Endothelial cell of umbilical vein (primary cell): ENCODE measurements around the gene ADA. TPM values are rescaled to one million over a fixed set of nuclear protein-coding genes. Genes with fewer than 3 reads are reported as not detected.

Experiments used
- BruUV-seq: library from RNA; stranded (reverse); fragments of 400-500 nt; replicated peaks from 2 replicates; lab custom pipeline; 2021; lab: Mats Ljungman, UMichigan
- CTCF ChIA-PET: fragments of 300-600, 350-600 bp; sonication (Branson Sonifier 250); formaldehyde crosslinking; loops from one replicate; lab custom pipeline; 2021; ENCODE audit warnings: antibody characterized with exemption, inconsistent platforms; lab: Charles Lee
- POLR2A ChIA-PET: fragments of 300-600, 350-600 bp; sonication (Branson Sonifier 250); formaldehyde crosslinking; loops from one replicate; lab custom pipeline; 2021; ENCODE audit warnings: antibody characterized with exemption, inconsistent platforms; lab: Charles Lee
- DNase-seq: peaks from one replicate; pipeline ENCODE4 v3.0.0-alpha.2; 2011; ENCODE audit warnings: low read depth, low spot score
- FAIRE-seq: peaks from 2 replicates; lab custom pipeline; 2011; peaks lifted over from hg19 to GRCh38; lab: Jason Lieb, UNC
- H2AFZ ChIP-seq: 2 replicates; pipeline ENCODE4 v1.6.0; 2012; ENCODE audit warnings: low read depth, low read length, control low read depth, inconsistent platforms
- H3K27ac ChIP-seq: 2 replicates; pipeline ENCODE4 v1.5.1; 2011; ENCODE audit warnings: low read depth, mild to moderate bottlenecking, control low read depth, low read length, moderate library complexity; ENCODE audit not compliant: insufficient read depth
- H3K27me3 ChIP-seq, 2 experiments: 2 replicates each; pipeline versions ENCODE4 v1.6.0 to v1.6.1; 2011; ENCODE audit warnings: low read length in 2 of 2, mixed read lengths in 1 of 2; ENCODE audit not compliant: control insufficient read depth in 2 of 2, insufficient read depth in 2 of 2
- H3K36me3 ChIP-seq, 2 experiments: 2 replicates in 1 of 2; 3 replicates in 1 of 2; pipeline ENCODE4 v1.5.1; 2011; ENCODE audit warnings: low read length in 2 of 2, mild to moderate bottlenecking in 1 of 2, moderate library complexity in 1 of 2; ENCODE audit not compliant: control insufficient read depth in 2 of 2, insufficient read depth in 2 of 2; ENCODE audit errors: extremely low read depth in 1 of 2
- H3K4me1 ChIP-seq: 3 replicates; pipeline ENCODE4 v1.5.1; 2011; ENCODE audit warnings: mild to moderate bottlenecking, low read length; ENCODE audit not compliant: control insufficient read depth, insufficient read depth; ENCODE audit errors: extremely low read depth
- H3K4me2 ChIP-seq: 2 replicates; pipeline ENCODE4 v1.6.1; 2011; ENCODE audit warnings: low read length, control low read depth, mixed read lengths; ENCODE audit not compliant: insufficient read depth
- H3K4me3 ChIP-seq, 3 experiments: fragments of 200-600 bp in 1 of 3; sonication (generic), shearing (Covaris generic) in 1 of 3; replicated peaks in 1 of 3; 2 replicates each; pipeline ENCODE4 v1.5.1; 2011 to 2016; ENCODE audit warnings: control low read depth in 3 of 3, low read length in 3 of 3, mild to moderate bottlenecking in 2 of 3, inconsistent platforms in 1 of 3, low read depth in 1 of 3, moderate library complexity in 1 of 3; ENCODE audit not compliant: insufficient read depth in 1 of 3
- H3K79me2 ChIP-seq: 2 replicates; pipeline ENCODE4 v1.6.0; 2012; ENCODE audit warnings: low read length, inconsistent platforms; ENCODE audit not compliant: control insufficient read depth, insufficient read depth
- H3K9ac ChIP-seq: replicated peaks from 2 replicates; pipeline ENCODE3; 2011; ENCODE audit warnings: low read length, control low read depth; ENCODE audit not compliant: insufficient read depth; ENCODE audit errors: extremely low read depth
- H3K9me1 ChIP-seq: replicated peaks from 3 replicates; pipeline ENCODE4 v1.6.0; 2011; ENCODE audit warnings: mild to moderate bottlenecking, low read length; ENCODE audit not compliant: control insufficient read depth, insufficient read depth; ENCODE audit errors: extremely low read depth
- H3K9me3 ChIP-seq: replicated peaks from 2 replicates; pipeline ENCODE4 v1.5.1; 2012; ENCODE audit warnings: low read length, inconsistent platforms; ENCODE audit not compliant: control insufficient read depth, insufficient read depth
- H4K20me1 ChIP-seq: replicated peaks from 2 replicates; pipeline ENCODE3; 2011; ENCODE audit warnings: mild to moderate bottlenecking, low read length; ENCODE audit not compliant: control insufficient read depth, insufficient read depth; ENCODE audit errors: extremely low read depth
- EZH2 ChIP-seq: IDR thresholded peaks from 2 replicates; pipeline ENCODE4 v1.6.1; 2012; ENCODE audit warnings: borderline replicate concordance, low read depth, mild to moderate bottlenecking, moderate library complexity, low read length, inconsistent platforms; ENCODE audit not compliant: severe bottlenecking
- FOS ChIP-seq: IDR thresholded peaks from 2 replicates; pipeline ENCODE4 v1.6.1; 2011; ENCODE audit warnings: mild to moderate bottlenecking, low read length, moderate library complexity, borderline replicate concordance; ENCODE audit not compliant: insufficient read depth
- GATA2 ChIP-seq: IDR thresholded peaks from 2 replicates; pipeline ENCODE4 v1.7.0; 2011; ENCODE audit warnings: low read depth, mild to moderate bottlenecking, moderate library complexity, mixed read lengths, low read length; ENCODE audit not compliant: insufficient read length, insufficient read depth
- POLR2A ChIP-seq: IDR thresholded peaks from 2 replicates; pipeline ENCODE4 v1.6.1; 2012; ENCODE audit warnings: low read depth, mild to moderate bottlenecking, control low read depth, low read length
- dilution Hi-C: fragments of 300-500 bp; cut with MboI; formaldehyde crosslinking; loops from one replicate; pipeline ENCODE4 v1.15.0; 2019; ENCODE audit warnings: low sequenced_read_pairs; ENCODE audit not compliant: extremely low pct_ligation_motif_present
- intact Hi-C: fragments of 100-400 bp; cut with micrococcal nuclease; formaldehyde crosslinking; loops from one replicate; pipeline ENCODE4 v1.10.0; 2022
- polyA plus RNA-seq, 4 experiments: library from polyadenylated mRNA; depleted of rRNA in 3 of 4; stranded (reverse) in 3 of 4; unstranded in 1 of 4; fragments of >200 nt; gene quantifications; 2 replicates each; pipeline versions ENCODE4 v1.2.1 to v1.2.3, GENCODE V29; 2011 to 2012; ENCODE audit warnings: missing spikeins in 1 of 4
- total RNA-seq: library from RNA; stranded (reverse); gene quantifications from 2 replicates; pipeline ENCODE4 v1.2.3, GENCODE V29; 2021
- TF ChIP-seq, protein P1 (sequence below), 2 donors: IDR thresholded peaks; 1 replicate in 1 of 2; 2 replicates in 1 of 2; pipeline ENCODE4 v1.5.1; 2011; ENCODE audit warnings: low read length in 2 of 2, mild to moderate bottlenecking in 2 of 2, moderate library complexity in 2 of 2, control low read depth in 1 of 2, inconsistent platforms in 1 of 2, low read depth in 1 of 2; ENCODE audit not compliant: insufficient read depth in 1 of 2; ENCODE audit errors: extremely low read depth in 1 of 2

Gene ADA
- total and polyA plus RNA-seq, 2 donors (not counting 3 experiments of a cell fraction or from before 2014, with no cell fraction given): 26.3 to 33.1 TPM

DNA sequence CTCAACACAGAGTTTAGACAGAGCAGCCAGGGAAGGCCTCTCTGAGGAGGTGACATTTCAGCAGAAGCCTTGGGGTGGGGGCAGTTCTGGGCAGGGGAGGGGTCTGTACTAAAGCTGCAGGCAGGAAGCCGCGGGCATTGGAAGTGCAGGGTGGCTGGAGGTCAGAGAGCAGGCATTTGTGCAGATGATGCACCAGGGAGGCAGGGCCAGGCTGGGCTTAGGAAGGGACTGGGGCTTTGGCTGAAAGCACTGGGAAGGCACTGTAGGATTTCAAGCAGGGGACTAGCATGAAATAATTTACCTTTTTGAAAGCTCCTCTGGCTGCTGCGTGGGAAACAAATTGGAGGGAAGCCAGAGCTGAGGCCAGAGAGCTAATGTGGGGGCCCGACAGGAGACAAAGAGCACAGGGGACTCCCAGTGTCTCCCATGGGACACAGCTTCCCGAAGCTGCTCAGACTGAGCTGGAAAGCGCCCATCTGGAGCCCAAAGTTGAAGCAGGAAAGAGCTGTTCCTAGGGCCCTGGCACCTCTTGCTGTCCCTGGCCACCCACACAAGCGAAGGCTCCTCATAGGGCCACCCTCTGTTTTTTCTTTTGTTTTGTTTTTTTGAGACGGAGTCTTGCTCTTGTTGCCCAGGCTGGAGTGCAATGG is 19.3 kb downstream of the ADA start:
- Histone ChIP-seq H3K27me3 (no peaks in the 10 kb centered on the region), H3K9me3 (no peaks in the 10 kb centered on the region), H2AFZ (no peak overlapping the region), H4K20me1 (no peaks in the 10 kb centered on the region), H3K4me1 (no peaks in the 10 kb centered on the region), H3K9me1 (no peaks in the 10 kb centered on the region), H3K36me3 (peaks cover 0 to 2% of the 10 kb centered on the region in 2 experiments), H3K9ac (no peak overlapping the region), H3K79me2 (no peaks in the 10 kb centered on the region), H3K27ac (no peak overlapping the region), H3K4me2 (no peak overlapping the region), H3K4me3 (no peak overlapping the region)
- DNase-seq (no peak), FAIRE-seq (no peak)
- ChIA-PET CTCF (interaction anchor here (1.2 to 1.6 kb wide), 2 partner anchors 12 to 51 kb away, joined by 3 to 4 read pairs; no protein-coding TSS in a partner anchor), POLR2A (no interaction called here)
- BruUV-seq: no TSS peak
- TF ChIP-seq EZH2: no peak
- TF ChIP-seq GATA2: no peak
- no peak for TF ChIP-seq FOS
- TF ChIP-seq, protein P1, sequence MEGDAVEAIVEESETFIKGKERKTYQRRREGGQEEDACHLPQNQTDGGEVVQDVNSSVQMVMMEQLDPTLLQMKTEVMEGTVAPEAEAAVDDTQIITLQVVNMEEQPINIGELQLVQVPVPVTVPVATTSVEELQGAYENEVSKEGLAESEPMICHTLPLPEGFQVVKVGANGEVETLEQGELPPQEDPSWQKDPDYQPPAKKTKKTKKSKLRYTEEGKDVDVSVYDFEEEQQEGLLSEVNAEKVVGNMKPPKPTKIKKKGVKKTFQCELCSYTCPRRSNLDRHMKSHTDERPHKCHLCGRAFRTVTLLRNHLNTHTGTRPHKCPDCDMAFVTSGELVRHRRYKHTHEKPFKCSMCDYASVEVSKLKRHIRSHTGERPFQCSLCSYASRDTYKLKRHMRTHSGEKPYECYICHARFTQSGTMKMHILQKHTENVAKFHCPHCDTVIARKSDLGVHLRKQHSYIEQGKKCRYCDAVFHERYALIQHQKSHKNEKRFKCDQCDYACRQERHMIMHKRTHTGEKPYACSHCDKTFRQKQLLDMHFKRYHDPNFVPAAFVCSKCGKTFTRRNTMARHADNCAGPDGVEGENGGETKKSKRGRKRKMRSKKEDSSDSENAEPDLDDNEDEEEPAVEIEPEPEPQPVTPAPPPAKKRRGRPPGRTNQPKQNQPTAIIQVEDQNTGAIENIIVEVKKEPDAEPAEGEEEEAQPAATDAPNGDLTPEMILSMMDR (IDR thresholded peaks at IDR 0.05; ENCODE audit: extremely low read depth in 1 of 2, insufficient read depth in 1 of 2, low read depth in 1 of 2, low read length in 2 of 2): no peak
- no peak for TF ChIP-seq POLR2A
- intact Hi-C loops: no loop called here
- dilution Hi-C loops: no loop called here
